ENCODE results near the gene MLLT6. TPM values are rescaled to one million over a fixed set of nuclear protein-coding genes. Genes with fewer than 3 reads are reported as not detected.

The MLLT6 gene
- total RNA-seq, 1 donor from 2014 or later = 192 TPM

DNA sequence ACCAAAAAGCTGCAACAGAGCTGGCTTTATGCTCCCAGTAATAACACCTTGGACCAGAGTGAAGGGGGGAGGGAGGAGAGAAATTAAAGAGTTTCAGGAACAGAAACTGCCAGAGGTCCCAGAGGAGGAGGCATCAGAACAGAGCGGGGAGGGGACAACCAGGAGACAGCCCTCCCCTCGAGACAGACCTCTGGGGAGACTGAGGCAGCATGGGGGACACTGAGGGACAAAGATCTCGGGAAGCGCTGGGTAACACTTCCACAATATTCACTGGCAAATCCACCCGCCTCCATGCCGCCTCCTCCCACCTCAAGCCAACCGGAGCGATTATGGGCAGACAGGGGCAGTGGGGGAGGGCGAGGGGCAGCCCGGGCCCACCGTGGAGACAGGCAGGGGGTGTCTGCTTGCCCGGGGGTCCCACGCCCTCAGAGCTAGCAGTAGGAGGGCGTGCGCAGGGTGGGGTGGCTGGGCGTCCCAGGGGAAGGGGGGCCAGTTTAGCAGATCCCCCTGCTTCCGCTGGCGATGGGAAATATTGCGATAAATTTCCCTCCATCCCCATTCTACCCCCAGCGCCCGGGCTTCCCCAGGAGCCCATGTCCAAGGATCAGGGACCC is 41.9 kb downstream of the MLLT6 start:
- Mint-ChIP-seq H3K4me3 (peak overlapping the region; percentile 83), H3K27ac (no peak overlapping the region), H3K4me1 (peaks cover 49% of the 10 kb centered on the region), H3K27me3 (peaks cover 39% of the 10 kb centered on the region), H3K36me3 (ENCODE audit: low read depth) (peaks cover 3% of the 10 kb centered on the region), H3K9me3 (no peaks in the 10 kb centered on the region)
- peak; percentile 70 for ATAC-seq (ENCODE audit: low read depth)
- no peak for DNase-seq
- TF ChIP-seq CTCF (IDR thresholded peaks at IDR 0.05) = no peak
- intact Hi-C loops (cut with micrococcal nuclease) = loop anchor here (1.0 kb wide), 1 partner anchor 73 kb away; the partner anchor contains the start of gene EPOP
- ChIA-PET CTCF (interaction anchor here (2.3 kb wide), 1 partner anchor 11 kb away, joined by 13 read pairs; no protein-coding TSS in a partner anchor), POLR2A (interaction anchor here (0.5 to 1.3 kb wide), 5 partner anchors 12 to 45 kb away, joined by 3 to 5 read pairs (median 4); partner anchors contain the start of gene MLLT6)

GRCh38 chr17:38747463-38748148 is 42.5 kb downstream of the MLLT6 start:
- intact Hi-C loops (cut with micrococcal nuclease) = loop anchor here (1.0 kb wide), 1 partner anchor 73 kb away; the partner anchor contains the start of gene EPOP
- Mint-ChIP-seq H3K4me3 (peak overlapping the region; percentile 83), H3K27ac (no peak overlapping the region), H3K36me3 (ENCODE audit: low read depth) (peaks cover 9% of the 10 kb centered on the region), H3K4me1 (peaks cover 54% of the 10 kb centered on the region), H3K9me3 (no peaks in the 10 kb centered on the region), H3K27me3 (peaks cover 39% of the 10 kb centered on the region)
- ChIA-PET CTCF (no interaction called here), POLR2A (interaction anchor here (0.5 kb wide), 1 partner anchor 35 kb away, joined by 5 read pairs; no protein-coding TSS in a partner anchor)
- ATAC-seq (ENCODE audit: low read depth) (no peak), DNase-seq (no peak)
- TF ChIP-seq CTCF (IDR thresholded peaks at IDR 0.05) = no peak

- Mint-ChIP-seq H3K4me1 (peaks cover 59% of the 10 kb centered on the region), H3K27me3 (peaks cover 39% of the 10 kb centered on the region)
Observed at GRCh38 chr17:38748149-38748891, 43.2 kb downstream of the MLLT6 start, which contains the start of gene PCGF2. Gene PCGF2 (minus strand): TSS chr17:38748336. CDS start chr17:38740402, 7,934 bp downstream.

GRCh38 chr17:38748892-38749222 is 43.8 kb downstream of the MLLT6 start:
- intact Hi-C loops (cut with micrococcal nuclease) = no loop called here
- ChIA-PET POLR2A (interaction anchor here (1.7 kb wide), 1 partner anchor 18 kb away, joined by 4 read pairs; no protein-coding TSS in a partner anchor), CTCF (no interaction called here)
- DNase-seq (no peak), ATAC-seq (ENCODE audit: low read depth) (no peak)
- H3K36me3 Mint-ChIP-seq (ENCODE audit: low read depth) = peaks cover 14% of the 10 kb centered on the region
- TF ChIP-seq CTCF (IDR thresholded peaks at IDR 0.05) = no peak
- no peak overlapping the region for H3K27ac Mint-ChIP-seq
- H3K4me3 Mint-ChIP-seq = peak overlapping the region; percentile 73
- no peaks in the 10 kb centered on the region for H3K9me3 Mint-ChIP-seq
- H3K27me3 Mint-ChIP-seq = peaks cover 39% of the 10 kb centered on the region
- peaks cover 64% of the 10 kb centered on the region for H3K4me1 Mint-ChIP-seq

More at GRCh38 chr17:38748149-38748891, 43.2 kb downstream of the MLLT6 start, which contains the start of gene PCGF2:
- CTCF ChIA-PET = no interaction called here
- POLR2A ChIA-PET = interaction anchor here (1.7 kb wide), 1 partner anchor 17 kb away, joined by 4 read pairs; no protein-coding TSS in a partner anchor
- Mint-ChIP-seq H3K27ac (no peak within 1 kb of the TSS), H3K36me3 (ENCODE audit: low read depth) (peaks cover 10% of the 10 kb centered on the region), H3K9me3 (no peaks in the 10 kb centered on the region), H3K4me3 (peak within 1 kb of the TSS; percentile 83)
- TF ChIP-seq CTCF (IDR thresholded peaks at IDR 0.05) = no peak
- ATAC-seq (ENCODE audit: low read depth) (no peak), DNase-seq (no peak)
- intact Hi-C loops (cut with micrococcal nuclease) = no loop called here

All from activated B cell treated with CpG ODN at 0.5 μM for 24 hours (primary cell).